HepG2 (cell line): ENCODE data around the gene SNRPD3. TPM values are rescaled to one million over a fixed set of nuclear protein-coding genes. Genes with fewer than 3 reads are reported as not detected.
A peak's percentile ranks its signal among the peaks of the same experiment; 100 is the strongest.

Source experiments
- HIVEP1 ChIP-seq: sonication (generic); formaldehyde crosslinking; IDR thresholded peaks from 2 replicates; pipeline ENCODE4 v1.4.0; 2020; ENCODE audit warnings: mild to moderate bottlenecking, missing genetic modification reagents
- HOXA3 ChIP-seq: sonication (generic); formaldehyde crosslinking; IDR thresholded peaks from 2 replicates; pipeline ENCODE4 v1.5.0; 2020; ENCODE audit warnings: missing genetic modification reagents
- JUNB ChIP-seq: sonication (generic); formaldehyde crosslinking; IDR thresholded peaks from 2 replicates; pipeline ENCODE4 v1.8.0; 2022; ENCODE audit warnings: missing genetic modification reagents, mild to moderate bottlenecking, borderline replicate concordance
- KIAA2018 ChIP-seq: sonication (generic); formaldehyde crosslinking; IDR thresholded peaks from 2 replicates; pipeline ENCODE4 v1.5.0; 2020; ENCODE audit warnings: mild to moderate bottlenecking, missing genetic modification reagents, borderline replicate concordance
- MED1 ChIP-seq: sonication (generic); formaldehyde crosslinking; IDR thresholded peaks from 2 replicates; pipeline ENCODE4 v1.4.0; 2020; ENCODE audit warnings: missing genetic modification reagents
- MLXIP ChIP-seq: sonication (generic); formaldehyde crosslinking; IDR thresholded peaks from 2 replicates; pipeline ENCODE4 v1.9.0; 2021; ENCODE audit warnings: missing genetic modification reagents, borderline replicate concordance
- MZF1 ChIP-seq: sonication (generic); formaldehyde crosslinking; IDR thresholded peaks from 2 replicates; pipeline ENCODE4 v1.8.1; 2023; ENCODE audit warnings: mild to moderate bottlenecking, missing genetic modification reagents, borderline replicate concordance
- PRDM15 ChIP-seq: sonication (generic); formaldehyde crosslinking; IDR thresholded peaks from 2 replicates; pipeline ENCODE4 v1.4.0; 2020; ENCODE audit warnings: missing genetic modification reagents
- RBM22 ChIP-seq: fragments of 200-400 bp; formaldehyde crosslinking; optimal IDR thresholded peaks from 2 replicates; pipeline ENCODE3; 2017; ENCODE audit warnings: mild to moderate bottlenecking, low read length, moderate library complexity
- SMAD9 ChIP-seq: sonication (generic); formaldehyde crosslinking; IDR thresholded peaks from 2 replicates; pipeline ENCODE4 v1.5.1; 2020; ENCODE audit warnings: mild to moderate bottlenecking, missing genetic modification reagents
- SPEN ChIP-seq: sonication (generic); formaldehyde crosslinking; IDR thresholded peaks from 2 replicates; pipeline ENCODE4 v1.5.1; 2020; ENCODE audit warnings: low read depth, mild to moderate bottlenecking, missing genetic modification reagents
- ZBTB38 ChIP-seq: sonication (generic); formaldehyde crosslinking; IDR thresholded peaks from 2 replicates; pipeline ENCODE4 v1.5.1; 2020; ENCODE audit warnings: mild to moderate bottlenecking, missing genetic modification reagents
- ZMAT5 ChIP-seq: sonication (generic); formaldehyde crosslinking; IDR thresholded peaks from 2 replicates; pipeline ENCODE4 v1.5.0; 2020; ENCODE audit warnings: mild to moderate bottlenecking, low read depth, missing genetic modification reagents, borderline replicate concordance
- polyA plus RNA-seq, 8 experiments: library from polyadenylated mRNA; depleted of rRNA in 3 of 8; stranded (reverse) in 7 of 8; unstranded in 1 of 8; fragments of >200 nt; fragmentation: Illumina TruSeq in 4 of 8; extraction: Trizol in 4 of 8; gene quantifications; 2 replicates each; pipeline versions ENCODE4 v1.2.1 to v1.2.3, GENCODE V29; 2011 to 2016; ENCODE audit warnings: low read depth in 4 of 8, missing spikeins in 1 of 8, mixed read lengths in 1 of 8; ENCODE audit not compliant: insufficient read depth in 1 of 8
- total RNA-seq, 5 experiments: library from RNA; depleted of rRNA; stranded (reverse); fragments of >200 nt; fragmentation: Illumina TruSeq; extraction: Trizol; gene quantifications; 2 replicates each; pipeline ENCODE4 v1.2.3, GENCODE V29; 2016; ENCODE audit warnings: low read depth in 1 of 5

The SNRPD3 gene
- total and polyA plus RNA-seq, 2 of the 13 experiments (the other 11 are each of a cell fraction or from before 2014, with no cell fraction given) = 110 to 209 TPM

GRCh38 chr22:24514241-24515026, 41.4 kb upstream of the SNRPD3 start (continued):
- TF ChIP-seq KIAA2018 (CRISPR knock-in tag) = 0 out of 2 replicates have a peak, but pooled peaks have one; percentile 75
- TF ChIP-seq JUNB (CRISPR knock-in tag) = no peak
- TF ChIP-seq MLXIP (CRISPR knock-in tag) = peak; percentile 99
- peak; percentile 97 for TF ChIP-seq SPEN
- peak; percentile 99 for TF ChIP-seq MED1 (CRISPR knock-in tag)
- TF ChIP-seq ZMAT5 (CRISPR knock-in tag) = no peak
- peak; percentile 95 for TF ChIP-seq MZF1 (CRISPR knock-in tag)
- TF ChIP-seq SMAD9 (CRISPR knock-in tag) = 0 out of 2 replicates have a peak, but pooled peaks have one; percentile 51
- TF ChIP-seq ZBTB38 (CRISPR knock-in tag) = peak; percentile 98
- TF ChIP-seq RBM22 = peak; percentile 46
- TF ChIP-seq PRDM15 (CRISPR knock-in tag) = peak; percentile 75
- TF ChIP-seq HOXA3 (CRISPR knock-in tag) = peak; percentile 96
- peak; percentile 97 for TF ChIP-seq HIVEP1 (CRISPR knock-in tag)
